ENCODE data around the gene VIL1. TPM values are rescaled to one million over a fixed set of nuclear protein-coding genes. Genes with fewer than 3 reads are reported as not detected.

Gene VIL1
- total and polyA plus RNA-seq, 8 donors = 10.1 to 27.9 (median 13.3) TPM

GRCh38 chr2:218447072-218447471 lies 28.1 kb downstream of the VIL1 start:
- H3K4me1 ChIP-seq = peaks cover 0 to 4% (median 0%) of the 10 kb centered on the region in 3 donors
- no peaks in the 10 kb centered on the region for H3K9me3 ChIP-seq
- H3K4me3 ChIP-seq = no peak overlapping the region
- peaks cover 0 to 11% (median 0%) of the 10 kb centered on the region in 3 donors for H3K36me3 ChIP-seq
- FAIRE-seq = no peak
- no peak for ATAC-seq
- intact Hi-C loops (cut with DNase I) = no loop called here
- no peak for DNase-seq
- no peak for TF ChIP-seq CTCF (IDR thresholded peaks at IDR 0.05)
- no peaks in the 10 kb centered on the region for H3K27me3 ChIP-seq
- WGBS, 2 donors = 97 to 98% methylated on average over 2 of the region's 2 CpGs
- no peak overlapping the region for H3K27ac ChIP-seq

DNA sequence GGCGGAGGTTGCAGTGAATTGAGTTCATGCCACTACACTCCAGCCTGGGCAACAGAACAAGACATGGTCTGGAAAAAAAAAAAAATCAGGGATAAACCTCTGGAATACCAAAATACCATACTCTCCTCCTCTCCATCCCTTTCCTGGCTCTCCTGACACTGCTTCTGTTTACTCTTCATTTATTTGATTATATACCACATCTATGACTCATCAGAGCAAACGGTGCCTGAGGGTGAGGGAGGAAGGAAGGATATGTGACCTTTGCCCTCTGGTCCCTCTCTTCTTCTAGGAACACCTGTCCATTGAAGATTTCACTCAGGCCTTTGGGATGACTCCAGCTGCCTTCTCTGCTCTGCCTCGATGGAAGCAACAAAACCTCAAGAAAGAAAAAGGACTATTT lies 30.0 kb downstream of the VIL1 start:
- WGBS, 2 donors = 48 to 49% methylated on average over 3 of the region's 3 CpGs
- TF ChIP-seq CTCF (IDR thresholded peaks at IDR 0.05) = no peak
- no peak for DNase-seq
- intact Hi-C loops (cut with DNase I) = no loop called here
- Histone ChIP-seq H3K27ac (no peak overlapping the region), H3K9me3 (no peaks in the 10 kb centered on the region), H3K4me3 (no peak overlapping the region), H3K4me1 (peaks cover 0 to 4% (median 0%) of the 10 kb centered on the region in 3 donors), H3K36me3 (peaks cover 0 to 9% (median 5%) of the 10 kb centered on the region in 3 donors), H3K27me3 (no peaks in the 10 kb centered on the region)
- peak in 2 of 4 donors; percentile 28 to 60 for ATAC-seq
- no peak for FAIRE-seq

- Histone ChIP-seq H3K27ac (no peak overlapping the region), H3K9me3 (no peaks in the 10 kb centered on the region), H3K4me3 (no peak overlapping the region), H3K4me1 (peaks cover 0 to 4% (median 0%) of the 10 kb centered on the region in 3 donors), H3K27me3 (no peaks in the 10 kb centered on the region), H3K36me3 (peaks cover 0 to 30% (median 11%) of the 10 kb centered on the region in 3 donors)
- intact Hi-C loops (cut with DNase I) = no loop called here
- no peak for TF ChIP-seq CTCF (IDR thresholded peaks at IDR 0.05)
- DNase-seq (no peak), ATAC-seq (no peak), FAIRE-seq (no peak)
- 71 to 80% methylated on average over 1 of the region's 1 CpG for WGBS, 2 donors
Observed at GRCh38 chr2:218452079-218452478, 33.2 kb downstream of the VIL1 start.

DNA sequence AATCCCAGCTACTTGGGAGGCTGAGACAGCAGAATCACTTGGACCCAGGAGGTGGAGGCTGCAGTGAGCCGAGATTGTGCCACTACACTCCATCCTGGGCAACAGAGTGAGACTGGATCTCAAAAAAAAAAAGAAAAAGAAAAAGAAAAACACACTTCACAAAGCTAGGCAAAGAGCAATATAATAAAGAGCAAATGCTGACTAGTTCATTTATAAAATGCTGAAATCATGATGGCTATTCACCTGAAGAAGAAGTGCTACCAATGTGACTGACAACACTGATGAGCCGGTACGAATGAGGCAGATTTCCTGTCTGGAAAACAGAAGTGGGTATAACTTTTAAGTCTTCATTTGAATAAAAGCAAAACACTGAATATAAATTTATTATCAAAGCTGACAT lies 37.9 kb downstream of the VIL1 start:
- H3K4me1 ChIP-seq = no peaks in the 10 kb centered on the region
- DNase-seq (no peak), ATAC-seq (no peak), FAIRE-seq (no peak)
- intact Hi-C loops (cut with DNase I) = no loop called here
- no peaks in the 10 kb centered on the region for H3K27me3 ChIP-seq
- peaks cover 0 to 34% (median 11%) of the 10 kb centered on the region in 3 donors for H3K36me3 ChIP-seq
- no peak overlapping the region for H3K27ac ChIP-seq
- H3K4me3 ChIP-seq = no peak overlapping the region
- no peaks in the 10 kb centered on the region for H3K9me3 ChIP-seq
- 93 to 94% methylated on average over 3 of the region's 3 CpGs for WGBS, 2 donors
- TF ChIP-seq CTCF (IDR thresholded peaks at IDR 0.05) = no peak

- FAIRE-seq = no peak
- Histone ChIP-seq H3K27me3 (no peaks in the 10 kb centered on the region), H3K4me3 (no peak overlapping the region), H3K9me3 (no peaks in the 10 kb centered on the region), H3K36me3 (peaks cover 0 to 41% (median 3%) of the 10 kb centered on the region in 3 donors), H3K4me1 (no peaks in the 10 kb centered on the region), H3K27ac (no peak overlapping the region)
- intact Hi-C loops (cut with DNase I) = no loop called here
- no peak for DNase-seq
- ATAC-seq = no peak
- WGBS, 2 donors = 92 to 94% methylated on average over 1 of the region's 1 CpG
- TF ChIP-seq CTCF (IDR thresholded peaks at IDR 0.05) = no peak
Observed at GRCh38 chr2:218458598-218458997, 39.7 kb downstream of the VIL1 start.

Data from pancreas (tissue), 10 donors.